Calu3 (cell line): ENCODE results near the gene WDR90. TPM values are rescaled to one million over a fixed set of nuclear protein-coding genes. Genes with fewer than 3 reads are reported as not detected.
A peak's percentile ranks its signal among the peaks of the same experiment; 100 is the strongest.

ENCODE experiments used
- BruUV-seq: library from RNA; stranded (reverse); fragments of 400-500 nt; replicated peaks from 2 replicates; lab custom pipeline; 2021; lab: Mats Ljungman, UMichigan
- CTCF ChIA-PET: fragments of 300-600 bp; sonication (Branson Sonifier 250); formaldehyde crosslinking; loops from one replicate; lab custom pipeline; 2022; ENCODE audit warnings: antibody characterized with exemption; lab: Charles Lee
- DNase-seq: peaks from one replicate; pipeline ENCODE4 v3.0.0; 2022
- H3K27ac Mint-ChIP-seq: one replicate; pipeline ENCODE4 v1.8.0; 2022; ENCODE audit warnings: mixed read lengths; ENCODE audit not compliant: unreplicated experiment
- H3K27me3 Mint-ChIP-seq: one replicate; pipeline ENCODE4 v1.8.0; 2022; ENCODE audit warnings: mixed read lengths; ENCODE audit not compliant: unreplicated experiment
- H3K36me3 Mint-ChIP-seq: one replicate; pipeline ENCODE4 v1.8.0; 2022; ENCODE audit warnings: mild to moderate bottlenecking, moderate library complexity, mixed read lengths; ENCODE audit not compliant: insufficient read depth, unreplicated experiment
- H3K4me1 Mint-ChIP-seq: one replicate; pipeline ENCODE4 v1.8.0; 2022; ENCODE audit warnings: mild to moderate bottlenecking, low read depth, mixed read lengths; ENCODE audit not compliant: unreplicated experiment
- H3K4me3 Mint-ChIP-seq: one replicate; pipeline ENCODE4 v1.8.0; 2022; ENCODE audit warnings: mild to moderate bottlenecking, low read depth, moderate library complexity, mixed read lengths; ENCODE audit not compliant: unreplicated experiment
- H3K9me3 Mint-ChIP-seq: one replicate; pipeline ENCODE4 v1.8.0; 2022; ENCODE audit warnings: low read depth, mixed read lengths; ENCODE audit not compliant: unreplicated experiment
- CTCF ChIP-seq: fragments of 200-600 bp; IDR thresholded peaks from one replicate; pipeline ENCODE4 v1.8.0; 2022; ENCODE audit warnings: antibody characterized with exemption; ENCODE audit not compliant: unreplicated experiment
- intact Hi-C: fragments of 100-400 bp; cut with micrococcal nuclease; formaldehyde crosslinking; loops from one replicate; pipeline ENCODE4 v1.10.0; 2022; ENCODE audit not compliant: unreplicated experiment
- total RNA-seq: library from RNA; stranded (reverse); gene quantifications from 2 replicates; pipeline ENCODE4 v1.2.3, GENCODE V29; 2022

Gene WDR90
- total RNA-seq, 1 experiment from 2014 or later, result 142 TPM

DNA sequence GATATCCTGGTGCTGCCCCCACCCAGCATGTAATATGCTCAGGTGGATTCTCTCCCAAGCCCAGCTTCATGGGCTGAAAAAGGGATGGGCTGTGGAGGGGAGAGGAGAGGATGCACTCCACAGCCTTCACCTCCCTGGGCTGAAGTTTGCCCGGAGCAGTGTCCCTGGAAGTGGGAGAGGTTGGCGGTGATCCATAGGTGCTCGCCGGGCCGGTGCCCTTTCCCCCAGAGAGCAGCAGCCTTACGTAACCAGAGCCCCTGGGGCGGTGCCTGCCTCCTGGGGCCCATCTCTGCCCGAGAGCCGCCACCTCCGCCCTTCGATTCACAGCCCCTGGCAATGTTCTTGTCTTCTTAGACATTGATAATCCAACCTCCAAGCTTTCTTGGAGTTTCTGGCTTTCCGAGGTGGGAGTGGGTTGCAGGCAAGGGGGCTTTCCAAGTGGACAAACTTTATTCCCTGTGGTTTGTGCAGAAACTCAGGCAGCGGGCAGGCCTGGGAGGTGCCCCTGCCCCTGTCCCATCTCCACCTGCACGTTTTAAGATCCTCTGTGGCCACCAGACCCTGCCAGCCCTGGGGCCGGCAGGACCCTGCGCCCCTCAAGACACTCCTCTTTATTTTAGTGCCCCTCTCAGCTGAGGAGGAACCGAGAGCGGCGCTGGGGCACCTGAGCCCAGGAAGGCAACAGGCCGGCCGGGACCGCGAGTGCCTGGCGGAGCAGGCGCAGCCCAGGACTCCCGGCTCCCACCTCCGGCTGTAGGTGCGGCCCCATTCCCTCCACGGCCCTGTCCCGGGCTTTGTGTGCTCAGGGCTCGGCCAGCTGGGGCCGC, 3.1 kb upstream of the WDR90 start:
- no peaks in the 10 kb centered on the region for H3K27me3 Mint-ChIP-seq
- intact Hi-C loops, result no loop called here
- BruUV-seq, result no TSS peak
- H3K27ac Mint-ChIP-seq, result no peak overlapping the region
- no peak for TF ChIP-seq CTCF
- no peaks in the 10 kb centered on the region for H3K9me3 Mint-ChIP-seq
- CTCF ChIA-PET, result no interaction called here
- H3K4me3 Mint-ChIP-seq, result peak overlapping the region; percentile 77
- H3K36me3 Mint-ChIP-seq, result peaks cover 92% of the 10 kb centered on the region
- H3K4me1 Mint-ChIP-seq, result peaks cover 30% of the 10 kb centered on the region
- DNase-seq, result no peak

GRCh38 chr16:646679-647172, 2.4 kb upstream of the WDR90 start:
- peaks cover 30% of the 10 kb centered on the region for H3K4me1 Mint-ChIP-seq
- no peaks in the 10 kb centered on the region for H3K9me3 Mint-ChIP-seq
- intact Hi-C loops, result no loop called here
- H3K27me3 Mint-ChIP-seq, result no peaks in the 10 kb centered on the region
- CTCF ChIA-PET, result interaction anchor here (2.1 kb wide), 1 partner anchor 10 kb away, joined by 6 read pairs; the partner anchor contains the start of gene METTL26
- DNase-seq, result no peak
- BruUV-seq, result no TSS peak
- H3K27ac Mint-ChIP-seq, result no peak overlapping the region
- H3K4me3 Mint-ChIP-seq, result peak overlapping the region; percentile 77
- H3K36me3 Mint-ChIP-seq, result peaks cover 93% of the 10 kb centered on the region
- no peak for TF ChIP-seq CTCF

- Mint-ChIP-seq H3K9me3 (no peaks in the 10 kb centered on the region), H3K36me3 (peaks cover 93% of the 10 kb centered on the region), H3K4me1 (peaks cover 30% of the 10 kb centered on the region), H3K4me3 (peak overlapping the region; percentile 77), H3K27ac (no peak overlapping the region), H3K27me3 (no peaks in the 10 kb centered on the region)
- no peak for TF ChIP-seq CTCF
- BruUV-seq, result no TSS peak
- intact Hi-C loops, result no loop called here
- CTCF ChIA-PET, result interaction anchor here (0.5 to 2.1 kb wide), 5 partner anchors 11 to 246 kb away, joined by 3 to 6 read pairs (median 4); partner anchors contain the start of genes DECR2, METTL26 and RHOT2
- no peak for DNase-seq
These were observed 1.8 kb upstream of the WDR90 start for GRCh38 chr16:647173-647902.

GRCh38 chr16:648071-648780, 939 bp upstream of the WDR90 start:
- Mint-ChIP-seq H3K4me3 (peak overlapping the region; percentile 77), H3K4me1 (peaks cover 30% of the 10 kb centered on the region), H3K36me3 (peaks cover 87% of the 10 kb centered on the region), H3K27ac (peak overlapping the region; percentile 82), H3K27me3 (no peaks in the 10 kb centered on the region), H3K9me3 (no peaks in the 10 kb centered on the region)
- CTCF ChIA-PET, result interaction anchor here (0.5 to 2.1 kb wide), 6 partner anchors 12 to 247 kb away, joined by 3 to 6 read pairs (median 4); partner anchors contain the start of genes DECR2, METTL26 and RHOT2
- intact Hi-C loops, result no loop called here
- peak; percentile 81 for TF ChIP-seq CTCF
- peak; percentile 82 for DNase-seq
- BruUV-seq, result no TSS peak
